ENCODE results near the gene AAK1. TPM values are rescaled to one million over a fixed set of nuclear protein-coding genes. Genes with fewer than 3 reads are reported as not detected.

The AAK1 gene
- total and polyA plus RNA-seq, 2 of the 13 experiments (the other 11 are each of a cell fraction or from before 2014, with no cell fraction given): 9.8 to 10.3 TPM

- TF ChIP-seq, protein P1, sequence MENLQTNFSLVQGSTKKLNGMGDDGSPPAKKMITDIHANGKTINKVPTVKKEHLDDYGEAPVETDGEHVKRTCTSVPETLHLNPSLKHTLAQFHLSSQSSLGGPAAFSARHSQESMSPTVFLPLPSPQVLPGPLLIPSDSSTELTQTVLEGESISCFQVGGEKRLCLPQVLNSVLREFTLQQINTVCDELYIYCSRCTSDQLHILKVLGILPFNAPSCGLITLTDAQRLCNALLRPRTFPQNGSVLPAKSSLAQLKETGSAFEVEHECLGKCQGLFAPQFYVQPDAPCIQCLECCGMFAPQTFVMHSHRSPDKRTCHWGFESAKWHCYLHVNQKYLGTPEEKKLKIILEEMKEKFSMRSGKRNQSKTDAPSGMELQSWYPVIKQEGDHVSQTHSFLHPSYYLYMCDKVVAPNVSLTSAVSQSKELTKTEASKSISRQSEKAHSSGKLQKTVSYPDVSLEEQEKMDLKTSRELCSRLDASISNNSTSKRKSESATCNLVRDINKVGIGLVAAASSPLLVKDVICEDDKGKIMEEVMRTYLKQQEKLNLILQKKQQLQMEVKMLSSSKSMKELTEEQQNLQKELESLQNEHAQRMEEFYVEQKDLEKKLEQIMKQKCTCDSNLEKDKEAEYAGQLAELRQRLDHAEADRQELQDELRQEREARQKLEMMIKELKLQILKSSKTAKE (CRISPR knock-in tag; IDR thresholded peaks at IDR 0.05; ENCODE audit: borderline replicate concordance): peak; percentile 65
- TF ChIP-seq ZBTB10 (CRISPR knock-in tag; IDR thresholded peaks at IDR 0.05; ENCODE audit: borderline replicate concordance) (0 out of 2 replicates have a peak, but pooled peaks have one; percentile 2), ARID2 (CRISPR knock-in tag; IDR thresholded peaks at IDR 0.05; ENCODE audit: borderline replicate concordance) (no peak), ZNF12 (CRISPR knock-in tag; IDR thresholded peaks at IDR 0.05) (peak; percentile 27; the same call in 1 of the 2 replicates), EZH2 (conservative IDR thresholded peaks at IDR 0.05; ENCODE audit: low read depth, low read length) (no peak), HOXD1 (CRISPR knock-in tag; IDR thresholded peaks at IDR 0.05) (0 out of 2 replicates have a peak, but pooled peaks have one; percentile 19), AFF4 (CRISPR knock-in tag; IDR thresholded peaks at IDR 0.05) (no peak), ZNF446 (CRISPR knock-in tag; IDR thresholded peaks at IDR 0.05) (0 out of 2 replicates have a peak, but pooled peaks have one; percentile 64), MEIS1 (CRISPR knock-in tag; IDR thresholded peaks at IDR 0.05; ENCODE audit: borderline replicate concordance) (peak; percentile 86; the same call in 1 of the 2 replicates), ZNF567 (CRISPR knock-in tag; IDR thresholded peaks at IDR 0.05; ENCODE audit: borderline replicate concordance) (no peak), JUNB (CRISPR knock-in tag; IDR thresholded peaks at IDR 0.05; ENCODE audit: borderline replicate concordance) (no peak), ZBTB21 (CRISPR knock-in tag; IDR thresholded peaks at IDR 0.05) (no peak), ZNF570 (CRISPR knock-in tag; IDR thresholded peaks at IDR 0.05; ENCODE audit: borderline replicate concordance) (no peak)
- TF ChIP-seq, protein P2, sequence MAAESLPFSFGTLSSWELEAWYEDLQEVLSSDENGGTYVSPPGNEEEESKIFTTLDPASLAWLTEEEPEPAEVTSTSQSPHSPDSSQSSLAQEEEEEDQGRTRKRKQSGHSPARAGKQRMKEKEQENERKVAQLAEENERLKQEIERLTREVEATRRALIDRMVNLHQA (CRISPR knock-in tag; IDR thresholded peaks at IDR 0.05): no peak
- TF ChIP-seq, protein P3, sequence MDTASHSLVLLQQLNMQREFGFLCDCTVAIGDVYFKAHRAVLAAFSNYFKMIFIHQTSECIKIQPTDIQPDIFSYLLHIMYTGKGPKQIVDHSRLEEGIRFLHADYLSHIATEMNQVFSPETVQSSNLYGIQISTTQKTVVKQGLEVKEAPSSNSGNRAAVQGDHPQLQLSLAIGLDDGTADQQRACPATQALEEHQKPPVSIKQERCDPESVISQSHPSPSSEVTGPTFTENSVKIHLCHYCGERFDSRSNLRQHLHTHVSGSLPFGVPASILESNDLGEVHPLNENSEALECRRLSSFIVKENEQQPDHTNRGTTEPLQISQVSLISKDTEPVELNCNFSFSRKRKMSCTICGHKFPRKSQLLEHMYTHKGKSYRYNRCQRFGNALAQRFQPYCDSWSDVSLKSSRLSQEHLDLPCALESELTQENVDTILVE (CRISPR knock-in tag; IDR thresholded peaks at IDR 0.05): peak; percentile 82
Observed at GRCh38 chr2:69643602-69644505, at the start of gene AAK1 (continued).
